ENCODE measurements around the gene SH3RF3.

- TF ChIP-seq, protein P1, sequence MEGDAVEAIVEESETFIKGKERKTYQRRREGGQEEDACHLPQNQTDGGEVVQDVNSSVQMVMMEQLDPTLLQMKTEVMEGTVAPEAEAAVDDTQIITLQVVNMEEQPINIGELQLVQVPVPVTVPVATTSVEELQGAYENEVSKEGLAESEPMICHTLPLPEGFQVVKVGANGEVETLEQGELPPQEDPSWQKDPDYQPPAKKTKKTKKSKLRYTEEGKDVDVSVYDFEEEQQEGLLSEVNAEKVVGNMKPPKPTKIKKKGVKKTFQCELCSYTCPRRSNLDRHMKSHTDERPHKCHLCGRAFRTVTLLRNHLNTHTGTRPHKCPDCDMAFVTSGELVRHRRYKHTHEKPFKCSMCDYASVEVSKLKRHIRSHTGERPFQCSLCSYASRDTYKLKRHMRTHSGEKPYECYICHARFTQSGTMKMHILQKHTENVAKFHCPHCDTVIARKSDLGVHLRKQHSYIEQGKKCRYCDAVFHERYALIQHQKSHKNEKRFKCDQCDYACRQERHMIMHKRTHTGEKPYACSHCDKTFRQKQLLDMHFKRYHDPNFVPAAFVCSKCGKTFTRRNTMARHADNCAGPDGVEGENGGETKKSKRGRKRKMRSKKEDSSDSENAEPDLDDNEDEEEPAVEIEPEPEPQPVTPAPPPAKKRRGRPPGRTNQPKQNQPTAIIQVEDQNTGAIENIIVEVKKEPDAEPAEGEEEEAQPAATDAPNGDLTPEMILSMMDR (IDR thresholded peaks at IDR 0.05): no peak
- TF ChIP-seq EZH2phosphoT487 (IDR thresholded peaks at IDR 0.05): no peak
- TF ChIP-seq EZH2 (IDR thresholded peaks at IDR 0.05): no peak
Measured at GRCh38 chr2:109401370-109401769, 272.4 kb downstream of the SH3RF3 start.
